ENCODE data around the gene OGFOD3.

Gene OGFOD3

DNA sequence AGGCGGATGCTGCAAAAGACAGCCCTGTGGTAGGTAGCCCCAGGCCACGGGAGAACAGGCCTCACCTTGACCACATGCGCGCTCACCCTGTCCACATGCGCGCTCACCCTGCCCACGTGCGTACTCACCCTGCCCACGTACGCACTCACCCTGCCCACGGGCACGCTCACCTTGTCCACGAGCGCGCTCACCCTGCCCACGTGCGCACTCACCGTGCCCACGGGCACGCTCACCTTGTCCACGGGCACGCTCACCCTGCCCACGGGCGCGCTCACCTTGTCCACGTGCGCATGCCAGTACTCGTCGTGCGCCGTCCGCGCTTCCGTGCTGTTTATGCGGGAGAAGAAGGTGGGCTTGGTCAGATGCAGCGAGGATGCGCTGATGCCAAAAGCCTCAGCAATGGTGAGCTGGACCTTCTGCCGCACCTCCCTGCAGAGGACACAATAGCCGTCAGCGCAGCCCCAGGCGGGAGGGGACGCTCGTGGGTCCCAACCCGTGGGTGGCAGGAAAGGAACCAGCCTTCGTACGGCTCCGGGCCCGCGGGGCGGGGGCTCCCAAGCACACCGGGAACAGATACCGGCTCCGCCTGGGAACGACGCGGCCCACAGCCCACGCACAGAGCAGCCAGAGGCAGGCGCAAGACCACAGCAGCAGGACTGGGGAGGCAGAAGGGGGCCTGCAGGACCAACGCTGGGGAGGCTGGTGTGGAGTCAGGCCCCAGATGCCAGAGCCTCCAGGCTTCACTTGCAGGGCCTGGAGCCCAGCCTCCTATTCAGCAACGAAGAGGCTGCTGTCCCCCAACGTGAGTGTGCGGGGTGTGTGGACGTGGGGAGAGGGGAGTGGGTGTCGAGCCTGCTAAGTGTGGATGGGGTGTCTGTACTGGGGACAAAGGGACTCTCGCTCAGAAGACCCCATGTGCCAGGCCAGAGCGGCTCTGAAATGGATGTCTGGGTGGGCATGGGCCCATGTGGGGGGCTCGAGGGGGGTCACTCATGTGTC is 14.4 kb downstream of the OGFOD3 start:
- FAIRE-seq: no peak

DNA sequence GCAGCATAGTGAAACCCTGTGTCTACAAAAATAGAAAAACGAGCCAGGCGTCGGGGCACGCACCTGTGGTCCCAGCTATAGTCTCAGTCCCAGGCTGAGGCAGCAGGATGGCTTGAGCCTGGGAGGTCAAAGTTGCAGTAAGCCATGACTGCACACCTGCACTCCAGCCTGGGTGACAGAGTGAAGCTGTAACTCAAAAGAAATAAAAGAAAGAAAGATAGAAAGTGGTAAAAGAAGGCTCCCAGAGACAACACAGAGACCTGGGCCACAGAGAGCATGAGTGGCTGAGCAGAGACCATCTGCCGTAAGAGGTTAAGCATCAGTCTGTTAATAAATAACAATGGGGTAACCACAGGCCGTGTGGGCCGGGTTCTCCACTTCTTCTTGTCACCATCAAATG is 15.5 kb downstream of the OGFOD3 start:
- no peak for FAIRE-seq

DNA sequence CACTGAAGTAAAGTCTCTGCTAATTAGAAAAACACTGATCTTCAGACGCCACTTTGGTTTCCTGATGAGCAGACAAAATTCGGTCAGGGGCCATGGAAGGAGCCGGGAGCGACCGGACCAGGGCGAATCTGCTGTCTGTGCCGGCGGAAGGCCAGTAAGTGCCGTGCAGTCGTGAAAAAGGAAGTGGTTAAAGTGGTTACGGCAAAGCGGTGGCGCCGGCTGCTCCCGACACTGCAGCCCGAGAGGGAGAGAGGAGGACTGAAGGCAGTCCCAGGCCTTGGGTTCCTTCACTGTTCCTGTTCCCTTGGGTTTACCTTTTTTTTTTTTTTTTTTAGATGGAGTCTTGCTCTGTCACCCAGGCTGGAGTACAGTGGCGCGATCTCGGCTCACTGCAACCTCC is 17.6 kb downstream of the OGFOD3 start:
- no peak for FAIRE-seq

DNA sequence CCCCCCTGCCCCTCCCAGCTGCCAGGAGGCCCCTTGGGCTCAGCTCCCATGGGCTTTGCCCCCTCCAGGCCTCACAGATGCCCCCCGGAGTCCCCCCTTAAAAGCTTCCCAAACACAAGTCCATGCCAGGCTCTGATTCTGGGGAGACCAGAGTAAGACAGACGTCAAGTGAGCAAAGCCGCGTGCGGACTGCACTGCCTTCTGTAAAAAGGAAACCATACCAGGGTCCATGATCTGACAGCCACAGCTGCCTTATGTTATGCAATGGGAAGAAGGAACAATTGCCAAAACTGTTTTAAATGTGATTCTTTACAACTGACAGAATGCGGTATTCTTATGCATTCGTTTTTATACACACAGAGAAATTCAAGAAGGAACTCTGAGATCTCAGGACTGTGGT is 18.2 kb downstream of the OGFOD3 start:
- FAIRE-seq: no peak

DNA sequence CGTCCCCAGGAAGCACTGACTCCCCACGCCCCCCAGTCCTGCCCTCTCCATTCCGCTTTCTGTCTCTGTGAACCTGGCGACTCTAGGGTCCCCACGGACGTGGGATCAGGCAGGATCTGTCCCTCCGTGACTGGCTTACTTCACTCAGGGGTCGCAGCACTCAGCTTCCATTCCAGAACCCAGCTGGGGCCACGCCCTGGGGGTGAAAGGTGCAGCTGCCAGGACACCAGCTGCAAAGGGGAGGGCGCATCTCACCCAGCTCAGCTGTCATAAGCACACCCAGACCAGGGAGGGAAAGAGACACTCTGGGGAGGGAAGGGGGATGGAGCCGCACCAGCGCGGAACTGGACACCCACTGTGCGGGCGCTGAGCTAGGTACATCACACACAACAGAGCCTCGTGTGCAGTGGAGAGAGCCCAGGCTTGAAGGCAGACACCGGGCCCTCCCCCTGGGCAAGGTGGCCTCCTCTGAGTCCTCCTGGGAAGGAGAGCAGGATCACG is 18.7 kb downstream of the OGFOD3 start:
- no peak for FAIRE-seq

DNA sequence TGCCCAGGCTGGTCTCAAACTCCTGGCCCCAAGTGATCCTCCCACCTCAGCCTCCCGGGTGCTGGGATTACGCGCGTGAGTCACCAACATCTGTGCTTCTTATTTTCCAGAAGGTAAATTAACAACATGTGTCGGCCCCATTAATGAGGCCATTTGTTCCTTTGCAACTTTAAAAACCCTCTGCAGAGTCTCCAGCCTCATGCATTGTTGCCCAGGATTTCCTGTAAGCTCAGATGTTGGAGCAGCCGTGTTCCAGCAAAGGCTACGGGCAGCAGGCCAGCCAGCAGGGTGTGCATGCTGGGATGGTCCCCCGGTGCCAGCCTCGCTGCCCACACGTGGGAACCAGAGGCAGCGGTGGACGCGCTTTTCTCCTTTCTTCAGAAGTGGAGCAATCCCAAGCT is 19.3 kb downstream of the OGFOD3 start:
- no peak for FAIRE-seq

DNA sequence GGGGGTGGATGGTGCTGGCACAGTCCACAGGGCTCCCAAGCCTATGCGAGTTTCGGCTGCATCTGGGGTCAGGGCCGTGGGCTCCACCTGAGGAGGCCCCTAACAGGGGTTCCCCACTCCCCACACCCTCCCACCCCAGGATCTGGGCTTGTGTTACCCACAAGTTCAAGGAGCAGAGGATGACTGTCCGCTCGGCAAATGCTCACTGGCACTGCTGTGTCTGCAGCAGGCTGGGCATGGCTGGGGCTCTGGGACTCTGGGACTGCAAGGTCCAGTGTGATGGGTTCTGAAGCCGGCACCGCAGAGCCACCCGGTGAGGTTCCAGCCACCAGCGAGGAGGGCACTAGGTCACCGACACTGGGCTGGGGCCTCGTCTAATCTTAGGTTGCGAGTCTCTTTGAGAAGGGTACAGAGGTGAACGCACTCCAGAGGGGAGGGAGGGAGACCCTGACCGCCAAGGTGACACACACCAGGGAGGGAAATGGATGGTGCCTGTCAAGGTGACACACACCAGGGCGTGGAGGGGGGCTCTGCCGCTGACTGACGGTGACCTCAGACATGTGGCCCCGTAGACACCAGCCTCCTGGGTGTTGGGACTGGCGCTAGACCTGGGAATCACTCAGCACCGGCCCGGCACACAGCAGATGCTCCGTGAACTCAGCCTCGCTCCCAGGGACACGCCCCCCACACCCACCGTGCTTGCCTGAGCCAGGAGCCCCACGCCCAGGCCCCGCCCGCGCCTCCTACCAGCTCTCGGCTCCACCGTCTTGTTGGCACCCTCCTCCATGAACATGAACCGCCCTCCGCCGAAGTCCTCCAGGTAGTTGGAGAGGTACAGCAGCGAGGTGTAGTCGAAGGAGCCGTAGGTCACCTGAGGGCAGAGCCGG is 20.7 kb downstream of the OGFOD3 start:
- FAIRE-seq: no peak

DNA sequence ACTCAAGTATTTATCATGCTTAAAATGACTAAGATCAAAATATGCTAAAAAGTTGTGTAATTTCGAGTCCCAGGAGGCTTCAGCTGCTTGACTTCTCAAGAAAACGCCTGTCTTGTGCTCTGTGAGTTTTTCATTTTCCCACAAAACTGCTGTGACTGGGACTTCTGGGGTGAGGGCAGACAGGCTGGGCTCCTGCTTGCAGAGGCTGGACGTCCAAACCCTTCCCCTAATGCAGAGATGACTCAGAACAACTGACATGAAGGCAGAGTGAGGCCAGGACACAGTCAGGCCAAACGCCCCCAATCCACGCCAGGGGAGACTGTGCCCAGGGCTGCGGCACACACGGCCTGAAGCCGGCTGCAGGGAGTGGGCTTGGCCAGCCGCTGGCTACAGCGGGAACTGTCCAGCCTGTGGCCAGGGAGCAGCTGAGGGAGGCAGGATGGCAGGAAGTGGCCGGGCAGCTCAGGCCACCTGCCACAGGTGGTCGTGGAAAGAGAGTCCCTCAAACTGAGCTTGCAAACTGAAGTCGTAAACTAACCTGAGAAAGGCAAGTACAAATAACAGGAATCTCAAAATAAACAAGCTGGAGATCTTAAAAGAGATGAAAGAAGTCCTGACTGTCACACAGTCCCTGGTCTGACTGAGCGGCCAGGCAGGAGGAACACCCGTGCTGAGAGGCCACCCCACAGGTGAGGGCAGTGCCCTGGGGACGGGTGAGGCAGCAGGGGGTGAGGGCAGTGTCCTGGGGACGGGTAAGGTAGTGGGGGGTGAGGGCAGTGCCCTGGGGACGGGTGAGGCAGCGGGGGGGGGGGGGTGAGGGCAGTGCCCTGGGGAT is 21.6 kb downstream of the OGFOD3 start:
- no peak for FAIRE-seq

DNA sequence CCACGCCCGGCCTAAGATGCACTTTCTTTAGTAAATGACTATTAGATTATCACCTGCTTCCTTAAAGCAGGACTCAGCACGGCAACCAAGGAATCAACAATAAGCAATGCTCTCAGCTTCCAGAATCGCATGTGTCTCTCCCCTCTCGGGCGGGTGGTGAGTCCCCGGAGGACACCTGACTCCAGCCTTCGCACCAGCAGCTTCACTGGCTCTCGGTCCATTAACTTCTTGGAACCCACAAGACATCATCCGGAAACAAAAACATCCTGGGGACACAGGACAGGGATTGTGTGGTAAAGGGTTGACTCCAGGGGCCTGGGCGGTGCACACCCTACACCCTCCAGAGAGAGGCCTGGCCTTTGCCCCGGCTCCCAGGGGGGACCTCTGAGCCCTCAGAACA is 24.1 kb downstream of the OGFOD3 start:
- no peak for FAIRE-seq

DNA sequence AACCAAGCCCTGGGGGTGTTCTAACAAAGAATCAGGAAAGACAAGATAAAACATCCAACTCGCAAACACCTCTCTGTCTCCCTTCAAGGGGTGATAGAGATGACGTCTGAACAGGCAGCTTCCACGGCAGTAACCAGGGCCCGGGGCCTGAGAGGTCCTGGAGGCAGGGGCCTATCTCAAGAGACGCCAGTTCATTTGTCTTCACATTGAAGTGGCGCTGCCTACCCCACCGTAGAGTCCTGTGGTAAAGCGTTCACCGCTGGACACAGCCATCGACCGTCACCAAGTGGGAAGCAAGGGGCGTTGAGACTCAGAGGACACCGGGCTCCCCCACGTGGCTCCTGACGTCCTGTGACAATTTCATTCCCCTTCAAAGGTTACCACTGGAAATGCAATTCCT is 25.4 kb downstream of the OGFOD3 start:
- FAIRE-seq: no peak

DNA sequence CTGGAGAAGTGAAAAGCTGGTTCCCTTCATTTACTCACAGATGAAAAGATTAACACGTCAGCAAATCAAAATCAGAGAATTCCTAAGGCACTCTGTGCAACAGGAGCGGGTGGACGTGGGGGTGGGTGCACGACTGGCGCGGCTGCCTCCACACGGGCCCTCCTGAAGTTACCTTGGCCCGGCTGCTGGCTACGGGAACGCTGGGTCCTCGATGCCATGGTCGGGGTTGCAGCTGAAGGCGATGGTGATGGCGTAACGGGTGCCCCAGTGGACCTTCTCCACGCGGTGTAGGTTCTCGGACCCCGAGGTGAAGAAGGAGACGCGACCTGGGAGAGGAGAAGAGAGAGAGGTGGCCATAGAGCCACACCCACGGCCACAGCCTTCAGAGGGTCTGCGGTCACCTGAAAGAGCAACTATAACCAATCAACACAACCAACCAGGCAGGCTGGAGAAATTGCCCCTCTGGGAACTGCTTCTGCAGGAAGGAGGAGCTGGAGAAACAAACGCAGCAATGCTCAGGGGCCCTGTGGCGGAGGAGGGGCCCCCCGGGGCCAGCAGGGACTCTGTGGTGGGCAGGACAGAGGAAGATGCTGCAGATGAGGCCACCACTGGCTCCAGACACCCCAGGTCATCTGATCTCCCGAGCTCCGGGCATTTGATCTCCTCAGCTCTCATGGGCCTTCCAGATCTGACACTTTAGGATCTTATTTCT is 26.0 kb downstream of the OGFOD3 start:
- no peak for FAIRE-seq

DNA sequence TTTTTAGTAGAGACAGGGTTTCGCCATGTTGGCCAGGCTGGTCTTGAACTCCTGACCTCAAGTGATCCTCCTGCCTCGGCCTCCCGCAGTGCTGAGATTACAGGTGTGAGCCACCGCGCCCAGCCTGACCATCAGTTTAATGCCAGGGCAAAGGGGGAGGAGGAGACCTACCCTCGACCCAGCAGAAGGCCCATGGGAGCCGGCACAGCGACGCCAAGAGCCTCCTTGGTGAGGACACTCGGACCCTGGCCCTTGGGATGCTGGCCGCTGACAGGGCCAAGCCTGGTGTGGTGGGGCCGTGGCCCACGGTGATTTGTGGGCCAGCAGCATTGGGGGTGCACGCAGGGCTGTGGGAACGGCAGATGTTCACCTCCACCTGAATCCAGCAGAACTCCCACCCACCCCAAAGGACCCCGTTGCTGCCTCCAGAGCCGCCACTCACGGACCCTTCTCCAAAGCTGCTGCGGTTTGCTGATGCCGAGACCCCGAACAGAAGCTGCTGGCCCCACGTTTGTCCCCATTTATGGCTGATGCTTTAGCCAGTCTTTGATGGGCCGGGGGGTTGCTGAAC is 26.8 kb downstream of the OGFOD3 start:
- FAIRE-seq: no peak

DNA sequence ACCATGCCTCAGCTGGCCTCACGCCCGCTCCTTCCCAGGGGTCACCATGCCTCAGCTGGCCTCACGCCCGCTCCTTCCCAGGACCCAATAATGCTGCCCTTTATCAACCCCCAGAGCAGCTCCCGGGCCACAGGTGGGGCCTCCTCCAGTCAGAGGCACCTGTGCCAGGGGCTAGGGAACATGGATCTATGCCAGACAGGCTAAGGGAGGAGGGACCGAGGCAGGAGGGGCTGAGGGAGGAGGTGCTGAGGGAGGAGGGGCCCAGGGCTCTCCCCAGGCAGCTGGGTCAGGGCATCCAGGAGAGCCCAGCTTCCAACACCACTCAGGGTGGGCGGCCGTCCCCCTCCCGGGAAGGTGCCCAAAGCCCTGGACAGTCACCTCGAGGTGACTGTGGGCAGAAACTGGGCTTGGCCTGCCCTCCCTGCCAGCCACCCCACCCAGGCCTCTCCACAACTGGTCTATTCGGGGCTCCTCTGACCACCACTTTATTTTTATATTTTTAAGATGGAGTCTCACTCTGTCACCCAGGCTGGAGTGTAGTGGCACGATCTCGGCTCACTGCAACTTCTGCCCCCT is 27.4 kb downstream of the OGFOD3 start:
- no peak for FAIRE-seq

DNA sequence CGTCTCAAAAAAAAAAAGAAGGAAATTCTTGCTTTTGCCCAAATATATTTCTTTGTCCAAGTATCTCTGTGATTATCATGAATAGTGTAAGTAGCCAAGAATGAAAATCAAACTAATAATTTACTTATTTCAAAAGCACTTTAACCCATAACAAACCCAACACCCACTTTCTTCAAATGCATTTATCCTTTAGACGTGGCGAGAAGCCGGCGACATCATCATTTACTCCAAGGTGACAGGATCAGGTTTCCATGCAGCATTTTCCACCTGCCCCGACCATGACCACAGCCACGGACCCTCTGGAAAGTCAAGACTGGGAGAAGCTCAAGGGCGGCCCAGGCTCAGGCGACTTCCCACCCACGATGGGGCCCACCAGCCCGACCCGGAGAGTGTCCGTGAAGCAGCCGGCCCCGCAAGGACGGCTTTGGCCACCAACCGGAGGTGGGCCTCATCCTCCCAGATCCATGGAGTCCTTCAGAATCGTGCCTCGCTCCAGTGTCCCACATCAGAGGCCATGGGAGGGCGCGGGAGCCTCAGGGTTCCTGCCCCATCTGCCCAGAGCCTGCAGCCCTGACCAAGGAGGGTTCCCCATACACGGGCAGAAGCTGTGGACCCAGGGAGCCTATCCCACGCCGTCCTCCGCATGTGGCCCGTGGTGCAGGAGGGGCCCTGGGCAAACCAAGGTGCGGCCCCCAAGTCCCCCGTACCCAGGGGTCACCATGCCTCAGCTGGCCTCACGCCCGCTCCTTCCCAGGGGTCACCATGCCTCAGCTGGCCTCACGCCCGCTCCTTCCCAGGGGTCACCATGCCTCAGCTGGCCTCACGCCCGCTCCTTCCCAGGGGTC is 28.1 kb downstream of the OGFOD3 start:
- no peak for FAIRE-seq

DNA sequence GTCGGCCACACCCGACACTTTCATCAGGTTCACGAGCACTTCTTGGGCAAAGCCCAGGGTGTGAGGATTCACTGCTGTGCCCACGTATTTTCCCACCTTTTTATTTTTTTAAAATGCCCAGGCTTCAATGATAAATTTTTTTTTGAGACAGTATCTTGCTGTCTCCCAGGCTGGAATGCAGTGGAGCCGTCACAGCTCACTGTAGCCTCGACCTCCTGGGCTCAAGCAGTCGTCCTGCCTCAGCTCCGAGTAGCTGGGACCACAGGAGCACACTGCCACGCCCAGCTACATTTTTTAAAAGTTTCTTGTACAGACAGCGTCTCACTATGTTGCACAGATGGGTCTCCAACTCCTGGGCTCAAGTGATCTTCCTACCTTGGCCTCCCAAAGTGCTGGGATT is 29.0 kb downstream of the OGFOD3 start:
- FAIRE-seq: no peak

DNA sequence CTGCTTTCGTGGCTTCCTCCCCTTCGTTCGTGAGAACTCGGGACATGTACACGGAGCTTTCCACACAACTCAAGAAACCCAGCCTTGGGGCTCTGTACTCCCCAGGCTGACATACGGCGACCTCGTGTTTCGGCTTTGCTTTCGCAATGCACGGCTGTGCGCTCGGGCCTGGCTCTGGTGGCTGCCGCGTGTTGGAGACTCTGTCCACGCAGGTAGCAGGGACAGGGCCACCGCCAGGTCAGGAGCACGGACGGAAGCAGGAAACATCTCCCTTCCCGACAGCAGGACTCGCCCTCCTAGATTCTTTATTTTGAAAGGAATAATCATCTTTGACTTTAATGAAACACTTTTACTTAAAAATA is 29.5 kb downstream of the OGFOD3 start:
- no peak for FAIRE-seq

DNA sequence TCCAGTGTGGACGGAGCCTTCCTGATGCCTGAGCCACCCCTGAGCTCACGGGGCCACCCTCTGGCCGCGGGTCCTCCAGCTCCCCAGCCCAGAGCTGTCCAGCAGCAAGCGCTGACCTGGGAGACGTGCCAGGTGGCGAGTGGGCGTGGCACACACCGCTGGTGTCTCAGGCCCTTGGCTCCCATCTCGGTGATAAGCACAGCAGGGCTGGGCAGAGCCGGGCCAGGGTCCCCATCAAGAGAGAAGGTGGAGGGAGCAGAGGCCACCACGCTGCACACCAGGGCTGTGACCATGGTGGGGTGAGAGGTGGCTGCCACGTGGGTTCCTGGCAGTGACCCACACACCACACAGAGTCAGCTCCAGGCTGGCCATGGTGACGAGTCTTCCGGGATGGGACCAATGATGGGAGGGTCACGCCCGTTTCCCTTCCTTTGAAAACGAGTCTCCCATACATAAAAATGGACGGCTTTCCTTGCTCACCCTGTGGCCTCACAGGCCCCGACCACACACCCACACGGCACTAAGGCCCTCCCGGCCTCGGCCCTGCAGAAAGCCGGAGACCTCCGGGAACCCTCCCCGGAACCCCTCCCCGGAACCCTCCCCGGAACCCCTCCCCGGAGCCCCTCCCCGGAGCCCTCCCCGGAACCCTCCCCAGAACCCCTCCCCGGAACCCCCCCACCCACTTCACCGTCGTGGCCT is 30.0 kb downstream of the OGFOD3 start:
- no peak for FAIRE-seq

DNA sequence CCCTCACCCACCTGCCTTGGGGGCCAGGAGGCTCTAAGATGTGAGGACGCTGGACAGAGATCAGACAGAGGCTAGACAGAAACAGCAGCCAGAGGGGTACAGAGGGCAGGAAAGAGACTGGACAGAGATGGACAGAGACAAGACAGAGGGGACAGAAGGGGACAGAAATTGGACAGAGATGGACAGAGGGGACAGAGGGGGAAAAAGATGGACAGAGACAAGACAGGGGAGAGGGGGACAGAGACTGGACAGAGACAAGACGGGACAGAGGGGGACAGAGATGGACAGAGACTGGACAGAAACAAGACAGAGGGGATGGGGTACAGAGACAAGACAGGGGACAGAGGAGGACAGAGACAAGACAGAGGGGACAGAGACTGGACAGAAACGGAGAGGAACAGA is 30.7 kb downstream of the OGFOD3 start:
- no peak for FAIRE-seq

DNA sequence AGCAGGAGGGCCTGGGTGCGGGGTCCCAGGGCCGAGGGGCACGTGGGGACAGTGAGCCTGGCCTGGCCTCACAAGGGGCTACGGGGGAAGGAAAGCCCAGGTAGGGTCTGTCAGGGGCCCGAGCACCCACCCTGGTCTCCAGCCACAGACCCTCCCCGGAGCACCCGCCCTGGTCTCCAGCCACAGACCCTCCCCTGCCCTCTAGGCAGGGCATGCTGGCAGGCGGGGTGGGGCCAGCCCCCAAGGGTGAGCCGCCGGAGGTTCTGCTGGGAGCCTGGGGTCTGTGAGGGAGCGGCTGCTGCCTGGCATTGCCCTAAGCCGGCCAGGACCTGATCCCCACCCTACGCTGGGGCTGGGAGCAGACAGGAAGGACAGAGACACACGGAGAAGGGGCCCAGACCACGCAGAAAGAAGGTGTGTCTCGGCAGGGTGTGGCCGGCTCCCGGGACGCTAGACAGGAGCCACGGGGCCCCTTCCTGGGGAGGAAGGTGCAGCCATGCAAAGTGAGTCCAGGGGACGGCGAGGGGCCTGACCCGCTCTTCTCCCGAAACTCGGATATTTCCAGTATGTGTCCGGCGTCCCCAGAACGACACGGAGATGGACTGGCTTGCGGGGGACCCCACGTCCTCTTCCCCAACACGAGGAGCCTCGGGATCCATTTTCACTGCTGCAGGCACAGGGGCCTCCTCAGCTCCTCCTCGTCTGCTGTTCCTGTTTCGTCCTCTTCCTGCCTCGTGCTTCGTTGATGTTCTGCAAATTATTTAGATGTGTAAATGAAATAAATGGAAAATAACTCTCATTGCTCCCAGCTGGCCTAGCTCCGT is 31.3 kb downstream of the OGFOD3 start:
- no peak for FAIRE-seq
